GM12878 (cell line): ENCODE results near the gene EIF5B. TPM values are rescaled to one million over a fixed set of nuclear protein-coding genes. Genes with fewer than 3 reads are reported as not detected.

Experiments used
- ATAC-seq: fragments of 200-7000 bp; cut with Tn5 transposase; 3 replicates; pipeline ENCODE4 v1.9.1; 2020; ENCODE audit warnings: mild to moderate bottlenecking, moderate library complexity
- BruUV-seq: library from RNA; stranded (reverse); fragments of 400-500 nt; replicated peaks from 2 replicates; lab custom pipeline; 2021; lab: Mats Ljungman, UMichigan
- CTCF ChIA-PET: fragments of 300-600 bp; sonication (Branson Sonifier 250); formaldehyde crosslinking; extraction: SDS; loops from one replicate; lab custom pipeline; 2021; ENCODE audit warnings: inconsistent platforms; lab: Yijun Ruan, JAX
- POLR2A ChIA-PET: fragments of 350-600 bp; formaldehyde crosslinking; extraction: SDS; loops from one replicate; lab custom pipeline; 2021; ENCODE audit warnings: inconsistent platforms; lab: Charles Lee
- RAD21 ChIA-PET: fragments of 300-600 bp; sonication (Branson Sonifier 250); formaldehyde crosslinking; loops from one replicate; lab custom pipeline; 2023; ENCODE audit warnings: antibody characterized with exemption; ENCODE audit not compliant: unreplicated experiment; lab: Charles Lee
- SMC1A ChIA-PET: fragments of 300-600 bp; sonication (Branson Sonifier 250); formaldehyde crosslinking; loops from one replicate; lab custom pipeline; 2023; ENCODE audit not compliant: unreplicated experiment, uncharacterized antibody; lab: Charles Lee
- DNase-seq: peaks from one replicate; pipeline ENCODE4 v3.0.0-alpha.2; 2011; ENCODE audit warnings: low read depth, low spot score
- FAIRE-seq: peaks from 3 replicates; lab custom pipeline; 2011; peaks lifted over from hg19 to GRCh38; lab: Jason Lieb, UNC
- H2AFZ ChIP-seq: 2 replicates; pipeline ENCODE4 v1.6.0; 2011; ENCODE audit warnings: low read depth, low read length, control low read depth; ENCODE audit not compliant: control insufficient read depth
- H3K27ac ChIP-seq: 2 replicates; pipeline ENCODE4 v1.5.1; 2011; ENCODE audit warnings: control low read depth; ENCODE audit not compliant: control insufficient read depth, insufficient read depth
- H3K27me3 ChIP-seq, 2 experiments: replicated peaks in 1 of 2; 2 replicates each; pipeline versions ENCODE4 v1.6.0 to v1.6.1; 2011; ENCODE audit warnings: low read length in 1 of 2; ENCODE audit not compliant: control insufficient read depth in 2 of 2, insufficient read depth in 2 of 2
- H3K36me3 ChIP-seq, 2 experiments: 2 replicates each; pipeline ENCODE4 v1.5.1; 2011; ENCODE audit warnings: low read length in 1 of 2; ENCODE audit not compliant: control insufficient read depth in 2 of 2, insufficient read depth in 2 of 2
- H3K4me1 ChIP-seq: 2 replicates; pipeline ENCODE4 v1.6.1; 2011; ENCODE audit warnings: mild to moderate bottlenecking, low read length, moderate library complexity, mixed read lengths; ENCODE audit not compliant: control insufficient read depth, insufficient read depth
- H3K4me2 ChIP-seq: 2 replicates; pipeline ENCODE4 v1.6.0; 2011; ENCODE audit warnings: control low read depth; ENCODE audit not compliant: control insufficient read depth, insufficient read depth
- H3K4me3 ChIP-seq: fragments of 200-600 bp; sonication (generic); 2 replicates; pipeline ENCODE4 v1.5.1; 2016
- H3K79me2 ChIP-seq: 2 replicates; pipeline ENCODE4 v1.6.0; 2011; ENCODE audit warnings: low read length; ENCODE audit not compliant: control insufficient read depth, insufficient read depth
- H3K9ac ChIP-seq: 2 replicates; pipeline ENCODE4 v1.8.0; 2011; ENCODE audit warnings: low read length, control low read depth, mixed read lengths; ENCODE audit not compliant: control insufficient read depth, insufficient read depth
- H3K9me3 ChIP-seq: replicated peaks from 3 replicates; pipeline ENCODE4 v1.5.1; 2011; ENCODE audit warnings: mild to moderate bottlenecking, low read length; ENCODE audit not compliant: control insufficient read depth, insufficient read depth
- H4K20me1 ChIP-seq: 2 replicates; pipeline ENCODE4 v1.6.0; 2011; ENCODE audit not compliant: control insufficient read depth, insufficient read depth
- CBX3 ChIP-seq: fragments of 200-600 bp; sonication (generic); IDR thresholded peaks from 2 replicates; pipeline ENCODE4 v1.6.1; 2016; ENCODE audit warnings: low read depth, borderline replicate concordance
- CBX5 ChIP-seq: sonication (generic); IDR thresholded peaks from 2 replicates; pipeline ENCODE4 v1.6.1; 2016; ENCODE audit warnings: low read depth, moderate library complexity, mild to moderate bottlenecking, inconsistent platforms
- CEBPZ ChIP-seq: fragments of 150-350 bp; IDR thresholded peaks from 2 replicates; pipeline ENCODE4 v1.6.1; 2016; ENCODE audit warnings: low read depth, low read length
- CREM ChIP-seq: IDR thresholded peaks from 2 replicates; pipeline ENCODE4 v1.6.1; 2014; ENCODE audit warnings: antibody characterized with exemption, low read depth
- JUNB ChIP-seq: IDR thresholded peaks from 2 replicates; pipeline ENCODE4 v1.6.1; 2016; ENCODE audit warnings: antibody characterized with exemption, mild to moderate bottlenecking
- MEF2A ChIP-seq: IDR thresholded peaks from 2 replicates; pipeline ENCODE4 v1.6.1; 2011; ENCODE audit warnings: low read depth, mild to moderate bottlenecking, low read length, moderate library complexity; ENCODE audit not compliant: insufficient read depth
- NKRF ChIP-seq: fragments of 450-650 bp; conservative IDR thresholded peaks from 2 replicates; pipeline ENCODE4 v1.6.1; 2017; ENCODE audit warnings: mild to moderate bottlenecking, moderate library complexity
- SIN3A ChIP-seq: IDR thresholded peaks from 2 replicates; pipeline ENCODE4 v1.6.1; 2012; ENCODE audit warnings: low read depth, low read length, improper control_type of control experiment
- TARDBP ChIP-seq: IDR thresholded peaks from 2 replicates; pipeline ENCODE4 v1.6.1; 2016; ENCODE audit warnings: borderline replicate concordance
- whole genome bisulfite sequencing: methylation state at CpG from one replicate; pipeline ENCODE4 v1.1.6; 2016; ENCODE audit warnings: low lambda C conversion rate; ENCODE audit not compliant: insufficient replicate concordance, insufficient coverage; ENCODE audit errors: missing lambda C conversion rate; 5-methylcytosine and 5-hydroxymethylcytosine counted together
- in situ Hi-C: fragments of 300-500 bp; cut with MboI; formaldehyde crosslinking; loops from 9 replicates; pipeline ENCODE4 v1.14.3; 2018; ENCODE audit warnings: mixed read lengths
- intact Hi-C: fragments of 100-400 bp; cut with micrococcal nuclease; formaldehyde crosslinking; loops from one replicate; pipeline ENCODE4 v1.14.2; 2022; ENCODE audit not compliant: unreplicated experiment
- polyA plus RNA-seq, 11 experiments: library from polyadenylated mRNA; depleted of rRNA in 4 of 11; unstranded in 6 of 11; stranded (reverse) in 5 of 11; fragments of >200 nt; fragmentation: Nextera tagmentation in 4 of 11; fragmentation: Illumina TruSeq in 1 of 11; extraction: Ambion mirVana in 4 of 11; extraction: Trizol in 1 of 11; gene quantifications; 1 replicate in 1 of 11; 2 replicates in 10 of 11; pipeline versions ENCODE4 v1.2.1 to v1.2.3, GENCODE V29; 2011 to 2016; ENCODE audit warnings: inconsistent platforms in 2 of 11, missing spikeins in 2 of 11, low read depth in 1 of 11
- total RNA-seq, 4 experiments: library from RNA; depleted of rRNA in 3 of 4; stranded (reverse); fragments of >200 nt in 3 of 4; fragmentation: Illumina TruSeq in 1 of 4; extraction: Trizol in 1 of 4; gene quantifications; 2 replicates each; pipeline versions ENCODE4 v1.2.1 to v1.2.3, GENCODE V29; 2013 to 2021
- TF ChIP-seq, protein P1 (sequence below): IDR thresholded peaks from 2 replicates; pipeline ENCODE4 v1.6.1; 2012; ENCODE audit warnings: low read depth, low read length, improper control_type of control experiment

The EIF5B gene
- total and polyA plus RNA-seq, 10 of the 15 experiments (the other 5 are each of a cell fraction or from before 2014, with no cell fraction given), result 21.7 to 119 (median 40.8) TPM

- Histone ChIP-seq H3K4me1 (peaks cover 3% of the 10 kb centered on the region; the same call in 1 of the 2 replicates), H3K9me3 (no peaks in the 10 kb centered on the region), H3K79me2 (no peaks in the 10 kb centered on the region; the same call in 1 of the 2 replicates), H3K4me3 (no peak overlapping the region), H3K36me3 (peaks cover 0 to 18% of the 10 kb centered on the region in 2 experiments), H3K27me3 (no peaks in the 10 kb centered on the region), H2AFZ (no peak overlapping the region), H3K4me2 (no peak overlapping the region), H4K20me1 (no peaks in the 10 kb centered on the region), H3K9ac (no peak overlapping the region), H3K27ac (no peak overlapping the region)
- no peak for FAIRE-seq
- in situ Hi-C loops (no loop called here), intact Hi-C loops (no loop called here)
- ChIA-PET RAD21 (interaction anchor here (0.7 kb wide), 1 partner anchor 263 kb away, joined by 3 read pairs; no protein-coding TSS in a partner anchor), SMC1A (interaction anchor here (0.6 to 0.7 kb wide), 2 partner anchors 234 to 770 kb away, joined by 3 read pairs; no protein-coding TSS in a partner anchor), CTCF (interaction anchor here (0.7 to 2.7 kb wide), 2 partner anchors 41 to 46 kb away, joined by 3 to 18 read pairs; partner anchors contain the start of gene REV1), POLR2A (no interaction called here)
- DNase-seq, result no peak
- no peak for TF ChIP-seq NKRF
- no peak for TF ChIP-seq CREM
- TF ChIP-seq CEBPZ, result no peak
- TF ChIP-seq CBX5, result no peak
- TF ChIP-seq JUNB, result no peak
- no peak for TF ChIP-seq MEF2A
- TF ChIP-seq, protein P1, sequence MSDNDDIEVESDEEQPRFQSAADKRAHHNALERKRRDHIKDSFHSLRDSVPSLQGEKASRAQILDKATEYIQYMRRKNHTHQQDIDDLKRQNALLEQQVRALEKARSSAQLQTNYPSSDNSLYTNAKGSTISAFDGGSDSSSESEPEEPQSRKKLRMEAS, result no peak
- TF ChIP-seq TARDBP, result no peak
- TF ChIP-seq CBX3, result no peak
- TF ChIP-seq SIN3A, result no peak
- BruUV-seq, result no TSS peak
- WGBS, result 95% methylated on average over 2 of the region's 2 CpGs
- peak; percentile 36 for ATAC-seq
These were observed 107.0 kb downstream of the EIF5B start for GRCh38 chr2:99444222-99444621.
